UCSD-AML1 (cell line): ENCODE data around the gene TOP3A.

Experiments used
- DNase-seq: peaks from one replicate; lab custom pipeline; 2025; ENCODE audit not compliant: unreplicated experiment; lab: John Stamatoyannopoulos, UW

TOP3A gene

GRCh38 chr17:18253947-18254821 lies 60.6 kb downstream of the TOP3A start:
- DNase-seq: no peak

- no peak for DNase-seq
Observed at GRCh38 chr17:18253187-18253884, 61.5 kb downstream of the TOP3A start.

- DNase-seq: no peak
Observed at GRCh38 chr17:18252160-18252559, 62.6 kb downstream of the TOP3A start.

- no peak for DNase-seq
Observed at GRCh38 chr17:18251204-18251603, 63.6 kb downstream of the TOP3A start.

- DNase-seq: no peak
Observed at GRCh38 chr17:18250708-18251107, 64.1 kb downstream of the TOP3A start.

- DNase-seq: no peak
Observed at GRCh38 chr17:18250259-18250658, 64.5 kb downstream of the TOP3A start.

GRCh38 chr17:18248811-18249210 lies 66.0 kb downstream of the TOP3A start:
- DNase-seq: no peak

- DNase-seq: peak; percentile 51
Observed at GRCh38 chr17:18248300-18248731, 66.5 kb downstream of the TOP3A start.

GRCh38 chr17:18247613-18248001 lies 67.2 kb downstream of the TOP3A start:
- DNase-seq: no peak

GRCh38 chr17:18246880-18247612 lies 67.7 kb downstream of the TOP3A start:
- DNase-seq: no peak

GRCh38 chr17:18246109-18246725 lies 68.6 kb downstream of the TOP3A start:
- no peak for DNase-seq

- no peak for DNase-seq
Observed at GRCh38 chr17:18245038-18245776, 69.6 kb downstream of the TOP3A start.

- DNase-seq: no peak
Observed at GRCh38 chr17:18241229-18241871, 73.4 kb downstream of the TOP3A start.

- no peak for DNase-seq
Observed at GRCh38 chr17:18240449-18240848, 74.3 kb downstream of the TOP3A start.

- DNase-seq: no peak
Observed at GRCh38 chr17:18238299-18238698, 76.5 kb downstream of the TOP3A start.

- no peak for DNase-seq
Observed at GRCh38 chr17:18237461-18237860, 77.3 kb downstream of the TOP3A start.

GRCh38 chr17:18236494-18236893 lies 78.3 kb downstream of the TOP3A start:
- DNase-seq: no peak

- no peak for DNase-seq
Observed at GRCh38 chr17:18235743-18236256, 79.0 kb downstream of the TOP3A start.

- no peak for DNase-seq
Observed at GRCh38 chr17:18234853-18235380, 79.9 kb downstream of the TOP3A start.
